C4-2B (cell line): ENCODE measurements around the gene KLK6.

Experiments used
- CTCF ChIP-seq: fragments of 450-650 bp; conservative IDR thresholded peaks from 2 replicates; pipeline ENCODE4 v1.5.1; 2017; ENCODE audit warnings: mild to moderate bottlenecking
- ZFX ChIP-seq: fragments of 450-650 bp; IDR thresholded peaks from 2 replicates; pipeline ENCODE4 v1.6.1; 2017

- TF ChIP-seq CTCF (no peak), ZFX (no peak)
Observed at GRCh38 chr19:50924586-50924985, 44.8 kb downstream of the KLK6 start.
